GM19455 (cell line): ENCODE measurements around the gene CDC6.

Source experiments
- ATAC-seq: cut with Tn5 transposase; IDR thresholded peaks from one replicate; pipeline ENCODE4 v1.9.1; 2021; ENCODE audit not compliant: unreplicated experiment

Gene CDC6

GRCh38 chr17:40287494-40288369 is at the start of gene CDC6:
Gene CDC6, plus strand, starts transcription at chr17:40287879. Its CDS starts 1,542 bp downstream, at chr17:40289421.
- peak; percentile 95 for ATAC-seq

- ATAC-seq = no peak
Observed at GRCh38 chr17:40241252-40241834, 46.3 kb upstream of the CDC6 start.

- ATAC-seq = no peak
Observed at GRCh38 chr17:40242774-40243173, 44.9 kb upstream of the CDC6 start.

- no peak for ATAC-seq
Observed at GRCh38 chr17:40243761-40244160, 43.9 kb upstream of the CDC6 start.

GRCh38 chr17:40244255-40244654 is 43.4 kb upstream of the CDC6 start:
- ATAC-seq = no peak

GRCh38 chr17:40247926-40248495 is 39.7 kb upstream of the CDC6 start:
- ATAC-seq = no peak

GRCh38 chr17:40248507-40248906 is 39.2 kb upstream of the CDC6 start:
- ATAC-seq = no peak

- ATAC-seq = no peak
Observed at GRCh38 chr17:40251576-40251975, 36.1 kb upstream of the CDC6 start.

GRCh38 chr17:40253565-40253964 is 34.1 kb upstream of the CDC6 start:
- ATAC-seq = no peak

- no peak for ATAC-seq
Observed at GRCh38 chr17:40259505-40259904, 28.2 kb upstream of the CDC6 start.

- no peak for ATAC-seq
Observed at GRCh38 chr17:40260528-40260927, 27.2 kb upstream of the CDC6 start.

- no peak for ATAC-seq
Observed at GRCh38 chr17:40264458-40265185, 23.1 kb upstream of the CDC6 start.

- ATAC-seq = no peak
Observed at GRCh38 chr17:40265337-40265736, 22.3 kb upstream of the CDC6 start.

- no peak for ATAC-seq
Observed at GRCh38 chr17:40266882-40267281, 20.8 kb upstream of the CDC6 start.

- ATAC-seq = no peak
Observed at GRCh38 chr17:40268141-40268712, 19.5 kb upstream of the CDC6 start.

GRCh38 chr17:40278414-40278813 is 9.3 kb upstream of the CDC6 start:
- no peak for ATAC-seq

- ATAC-seq = no peak
Observed at GRCh38 chr17:40279402-40279801, 8.3 kb upstream of the CDC6 start.

GRCh38 chr17:40281663-40282062 is 6.0 kb upstream of the CDC6 start:
- no peak for ATAC-seq

GRCh38 chr17:40283662-40284061 is 4.0 kb upstream of the CDC6 start:
- ATAC-seq = no peak

- ATAC-seq = no peak
Observed at GRCh38 chr17:40284085-40284713, 3.5 kb upstream of the CDC6 start.

- ATAC-seq = no peak
Observed at GRCh38 chr17:40286473-40286872, 1.2 kb upstream of the CDC6 start.
